Measurements from ENCODE around the gene HIPK4. TPM values are rescaled to one million over a fixed set of nuclear protein-coding genes. Genes with fewer than 3 reads are reported as not detected.

Gene HIPK4
- polyA plus RNA-seq, 3 donors, result 0.09 TPM; not detected in 2

- 97% methylated on average over 19 of the region's 41 CpGs for WGBS (ENCODE audit: insufficient coverage)
- H3K4me1 Mint-ChIP-seq, result peaks cover 20% of the 10 kb centered on the region
- H3K27ac Mint-ChIP-seq, result no peak overlapping the region
- no peaks in the 10 kb centered on the region for H4K20me1 ChIP-seq (ENCODE audit: insufficient read depth, low read length)
- H3K27ac ChIP-seq (ENCODE audit: low read depth in 1 of 2, low read length in 2 of 2), result no peak overlapping the region
- H3K27me3 Mint-ChIP-seq (ENCODE audit: low read depth in 3 of 3), result peaks cover 1 to 19% (median 9%) of the 10 kb centered on the region in 3 donors
- no peak overlapping the region for H3K4me3 ChIP-seq (replicated peaks in 1 of 3; ENCODE audit: low read depth in 2 of 3, low read length in 3 of 3)
- intact Hi-C loops (cut with micrococcal nuclease), result loop anchor here in 1 of 2 donors (10.0 kb wide), 1 partner anchor 89 kb away; no protein-coding TSS in a partner anchor
- no peaks in the 10 kb centered on the region for H3K27me3 ChIP-seq (ENCODE audit: control insufficient read depth in 2 of 2, insufficient read depth in 2 of 2, low read length in 2 of 2)
- no peak overlapping the region for H3K4me2 ChIP-seq (replicated peaks; ENCODE audit: extremely low read depth, low read length, poor library complexity, severe bottlenecking)
- no peak overlapping the region for H3K4me3 Mint-ChIP-seq
- H3K9ac ChIP-seq (ENCODE audit: insufficient read depth, low read length, poor library complexity, severe bottlenecking), result no peak overlapping the region
- H3K4me1 ChIP-seq (ENCODE audit: control insufficient read depth in 1 of 2, insufficient read depth in 2 of 2, low read length in 2 of 2), result peaks cover 11 to 12% of the 10 kb centered on the region in 2 donors
- no peak overlapping the region for H2AFZ ChIP-seq (ENCODE audit: insufficient read depth, low read depth, low read length, poor library complexity, severe bottlenecking)
- H3K9me3 Mint-ChIP-seq, result peaks cover 0 to 3% (median 0%) of the 10 kb centered on the region in 7 donors
- TF ChIP-seq, protein P1, sequence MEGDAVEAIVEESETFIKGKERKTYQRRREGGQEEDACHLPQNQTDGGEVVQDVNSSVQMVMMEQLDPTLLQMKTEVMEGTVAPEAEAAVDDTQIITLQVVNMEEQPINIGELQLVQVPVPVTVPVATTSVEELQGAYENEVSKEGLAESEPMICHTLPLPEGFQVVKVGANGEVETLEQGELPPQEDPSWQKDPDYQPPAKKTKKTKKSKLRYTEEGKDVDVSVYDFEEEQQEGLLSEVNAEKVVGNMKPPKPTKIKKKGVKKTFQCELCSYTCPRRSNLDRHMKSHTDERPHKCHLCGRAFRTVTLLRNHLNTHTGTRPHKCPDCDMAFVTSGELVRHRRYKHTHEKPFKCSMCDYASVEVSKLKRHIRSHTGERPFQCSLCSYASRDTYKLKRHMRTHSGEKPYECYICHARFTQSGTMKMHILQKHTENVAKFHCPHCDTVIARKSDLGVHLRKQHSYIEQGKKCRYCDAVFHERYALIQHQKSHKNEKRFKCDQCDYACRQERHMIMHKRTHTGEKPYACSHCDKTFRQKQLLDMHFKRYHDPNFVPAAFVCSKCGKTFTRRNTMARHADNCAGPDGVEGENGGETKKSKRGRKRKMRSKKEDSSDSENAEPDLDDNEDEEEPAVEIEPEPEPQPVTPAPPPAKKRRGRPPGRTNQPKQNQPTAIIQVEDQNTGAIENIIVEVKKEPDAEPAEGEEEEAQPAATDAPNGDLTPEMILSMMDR (IDR thresholded peaks at IDR 0.05), result no peak
- H3K36me3 Mint-ChIP-seq, result no peaks in the 10 kb centered on the region
- DNase-seq, result no peak
- no peaks in the 10 kb centered on the region for H3K36me3 ChIP-seq (replicated peaks in 1 of 2; ENCODE audit: control insufficient read depth in 1 of 2, insufficient read depth in 2 of 2, low read length in 2 of 2)
- no peaks in the 10 kb centered on the region for H3K9me3 ChIP-seq (replicated peaks in 1 of 2; ENCODE audit: control insufficient read depth in 1 of 2, insufficient read depth in 1 of 2, low read length in 2 of 2)
- no peaks in the 10 kb centered on the region for H3K79me2 ChIP-seq (ENCODE audit: insufficient read depth, low read length)
These were observed 4.2 kb upstream of the HIPK4 start for GRCh38 chr19:40393894-40394815.

- Mint-ChIP-seq H3K36me3 (no peaks in the 10 kb centered on the region), H3K27me3 (ENCODE audit: low read depth in 3 of 3) (peaks cover 1 to 16% (median 5%) of the 10 kb centered on the region in 3 donors), H3K4me3 (no peak overlapping the region), H3K4me1 (peaks cover 15% of the 10 kb centered on the region), H3K9me3 (peaks cover 0 to 2% (median 0%) of the 10 kb centered on the region in 7 donors), H3K27ac (no peak overlapping the region)
- H4K20me1 ChIP-seq (ENCODE audit: insufficient read depth, low read length), result no peaks in the 10 kb centered on the region
- no peak for DNase-seq
- H3K9me3 ChIP-seq (replicated peaks in 1 of 2; ENCODE audit: control insufficient read depth in 1 of 2, insufficient read depth in 1 of 2, low read length in 2 of 2), result no peaks in the 10 kb centered on the region
- no peak overlapping the region for H2AFZ ChIP-seq (ENCODE audit: insufficient read depth, low read depth, low read length, poor library complexity, severe bottlenecking)
- H3K27me3 ChIP-seq (ENCODE audit: control insufficient read depth in 2 of 2, insufficient read depth in 2 of 2, low read length in 2 of 2), result no peaks in the 10 kb centered on the region
- intact Hi-C loops (cut with micrococcal nuclease), result loop anchor here in 1 of 2 donors (10.0 kb wide), 1 partner anchor 88 kb away; no protein-coding TSS in a partner anchor
- TF ChIP-seq, protein P1 (IDR thresholded peaks at IDR 0.05), result peak; percentile 15
- no peaks in the 10 kb centered on the region for H3K36me3 ChIP-seq (replicated peaks in 1 of 2; ENCODE audit: control insufficient read depth in 1 of 2, insufficient read depth in 2 of 2, low read length in 2 of 2)
- WGBS (ENCODE audit: insufficient coverage), result 71% methylated on average over 5 of the region's 9 CpGs
- H3K9ac ChIP-seq (ENCODE audit: insufficient read depth, low read length, poor library complexity, severe bottlenecking), result no peak overlapping the region
- H3K4me3 ChIP-seq (replicated peaks in 1 of 3; ENCODE audit: low read depth in 2 of 3, low read length in 3 of 3), result no peak overlapping the region
- peaks cover 4 to 6% of the 10 kb centered on the region in 2 donors for H3K4me1 ChIP-seq (ENCODE audit: control insufficient read depth in 1 of 2, insufficient read depth in 2 of 2, low read length in 2 of 2)
- no peaks in the 10 kb centered on the region for H3K79me2 ChIP-seq (ENCODE audit: insufficient read depth, low read length)
- no peak overlapping the region for H3K4me2 ChIP-seq (replicated peaks; ENCODE audit: extremely low read depth, low read length, poor library complexity, severe bottlenecking)
- H3K27ac ChIP-seq (ENCODE audit: low read depth in 1 of 2, low read length in 2 of 2), result no peak overlapping the region
These were observed 3.0 kb upstream of the HIPK4 start for GRCh38 chr19:40392894-40393517.

Data from CD14-positive monocyte (primary cell).